GM23338 (cell line): ENCODE results near the gene CXCR1. TPM values are rescaled to one million over a fixed set of nuclear protein-coding genes. Genes with fewer than 3 reads are reported as not detected.

Experiments
- ATAC-seq: fragments of 200-7000 bp; cut with Tn5 transposase; 3 replicates; pipeline ENCODE4 v1.9.1; 2020
- DNase-seq: peaks from one replicate; pipeline ENCODE4 v3.0.0-alpha.2; 2015; ENCODE audit warnings: low spot score
- H2AFZ ChIP-seq: fragments of 200-600 bp; sonication (generic); 2 replicates; pipeline ENCODE4 v1.8.0; 2016; ENCODE audit warnings: antibody characterized with exemption, mild to moderate bottlenecking, moderate library complexity
- H3F3A ChIP-seq: fragments of 200-600 bp; sonication (generic); replicated peaks from 2 replicates; pipeline ENCODE4 v1.8.0; 2017; ENCODE audit warnings: antibody characterized with exemption, mixed run types, low read depth
- H3K27ac ChIP-seq: fragments of 200-600 bp; sonication (generic); 2 replicates; pipeline ENCODE4 v1.6.1; 2016; ENCODE audit warnings: low read depth
- H3K27me3 ChIP-seq: fragments of 200-600 bp; sonication (generic); 2 replicates; pipeline ENCODE4 v1.8.0; 2016; ENCODE audit warnings: mild to moderate bottlenecking, mixed run types, moderate library complexity; ENCODE audit not compliant: insufficient read depth
- H3K36me3 ChIP-seq: fragments of 200-600 bp; sonication (generic); 2 replicates; pipeline ENCODE4 v1.8.0; 2016; ENCODE audit warnings: mild to moderate bottlenecking; ENCODE audit not compliant: insufficient read depth
- H3K4me1 ChIP-seq: fragments of 200-600 bp; sonication (generic); 2 replicates; pipeline ENCODE4 v1.8.0; 2016; ENCODE audit warnings: mild to moderate bottlenecking, moderate library complexity; ENCODE audit not compliant: insufficient read depth
- H3K4me2 ChIP-seq: fragments of 200-600 bp; sonication (generic); 2 replicates; pipeline ENCODE4 v1.7.1; 2017; ENCODE audit warnings: mixed run types
- H3K4me3 ChIP-seq: fragments of 200-600 bp; sonication (generic); 2 replicates; pipeline ENCODE4 v1.6.1; 2016; ENCODE audit warnings: mixed run types
- H3K79me2 ChIP-seq: fragments of 200-600 bp; sonication (generic); replicated peaks from 2 replicates; pipeline ENCODE4 v1.8.0; 2017; ENCODE audit warnings: mild to moderate bottlenecking; ENCODE audit not compliant: insufficient read depth
- H3K9me2 ChIP-seq: fragments of 200-600 bp; sonication (generic); 2 replicates; pipeline ENCODE4 v1.8.0; 2017; ENCODE audit not compliant: insufficient read depth
- H4K20me1 ChIP-seq: fragments of 200-600 bp; sonication (generic); replicated peaks from 2 replicates; pipeline ENCODE4 v1.8.0; 2017; ENCODE audit warnings: mild to moderate bottlenecking; ENCODE audit not compliant: insufficient read depth
- H3K27ac Mint-ChIP-seq: 2 replicates; pipeline ENCODE4 v1.8.0; 2020; ENCODE audit warnings: inconsistent platforms, mild to moderate bottlenecking, moderate library complexity, mixed read lengths
- H3K27me3 Mint-ChIP-seq: 3 replicates; pipeline ENCODE4 v1.8.0; 2022; ENCODE audit warnings: low read depth, mild to moderate bottlenecking, moderate library complexity, mixed read lengths, inconsistent platforms; ENCODE audit not compliant: insufficient read depth, poor library complexity
- H3K36me3 Mint-ChIP-seq: 3 replicates; pipeline ENCODE4 v1.8.0; 2021; ENCODE audit warnings: low read depth, mild to moderate bottlenecking, inconsistent platforms, moderate library complexity, mixed read lengths
- H3K4me1 Mint-ChIP-seq: 3 replicates; pipeline ENCODE4 v1.8.0; 2020; ENCODE audit warnings: mild to moderate bottlenecking, inconsistent platforms, mixed read lengths
- H3K4me3 Mint-ChIP-seq: 3 replicates; pipeline ENCODE4 v1.8.0; 2021; ENCODE audit warnings: moderate library complexity, mild to moderate bottlenecking, inconsistent platforms, mixed read lengths
- H3K9me3 Mint-ChIP-seq: 3 replicates; pipeline ENCODE4 v1.8.0; 2020; ENCODE audit warnings: moderate library complexity, mild to moderate bottlenecking, inconsistent platforms, mixed read lengths
- CTCF ChIP-seq, 2 experiments: fragments of 200-600 bp in 1 of 2; sonication (generic) in 1 of 2; conservative IDR thresholded peaks; 2 replicates each; pipeline versions ENCODE4 v1.5.1 to v1.6.1; 2016 to 2017; ENCODE audit warnings: antibody characterized with exemption in 2 of 2, low read depth in 2 of 2, mild to moderate bottlenecking in 2 of 2, moderate library complexity in 1 of 2
- EZH2 ChIP-seq: fragments of 200-600 bp; sonication (generic); IDR thresholded peaks from one replicate; pipeline ENCODE4 v1.8.0; 2017; ENCODE audit warnings: antibody characterized with exemption, mild to moderate bottlenecking, low read depth; ENCODE audit not compliant: unreplicated experiment
- POLR2AphosphoS5 ChIP-seq: IDR thresholded peaks from 2 replicates; pipeline ENCODE4 v1.6.1; 2016; ENCODE audit warnings: antibody characterized with exemption, low read depth
- ZNF114 ChIP-seq: fragments of 250-450 bp; sonication (Bioruptor Pico); IDR thresholded peaks from 2 replicates; pipeline ENCODE4 v1.5.0; 2020; ENCODE audit warnings: mild to moderate bottlenecking, moderate library complexity
- ZNF462 ChIP-seq: fragments of 250-450 bp; sonication (Bioruptor Pico); IDR thresholded peaks from 2 replicates; pipeline ENCODE4 v1.5.0; 2020; ENCODE audit warnings: mild to moderate bottlenecking, moderate library complexity
- polyA plus RNA-seq: library from polyadenylated mRNA; unstranded; fragments of >200 nt; fragmentation: Nextera tagmentation; extraction: Ambion mirVana; gene quantifications from 2 replicates; pipeline ENCODE4 v1.2.1, GENCODE V29; 2016
- total RNA-seq: library from RNA; depleted of rRNA; stranded (reverse); fragments of >200 nt; shearing (Covaris generic); gene quantifications from 2 replicates; pipeline ENCODE4 v1.2.3, GENCODE V29; 2014

Gene CXCR1
- total and polyA plus RNA-seq, 2 experiments from 2014 or later = not detected

GRCh38 chr2:218130377-218130776 is 36.4 kb downstream of the CXCR1 start (continued):
- TF ChIP-seq ZNF462 (CRISPR knock-in tag) = no peak

- H4K20me1 ChIP-seq = no peaks in the 10 kb centered on the region
- H2AFZ ChIP-seq = no peak overlapping the region
- DNase-seq (no peak), ATAC-seq (no peak)
- H3F3A ChIP-seq = no peaks in the 10 kb centered on the region; the same call in 1 of the 2 replicates
- H3K27me3 ChIP-seq = no peaks in the 10 kb centered on the region
- H3K4me3 ChIP-seq = no peak overlapping the region
- no peaks in the 10 kb centered on the region for H3K79me2 ChIP-seq
- Mint-ChIP-seq H3K4me3 (no peak overlapping the region), H3K27me3 (peaks cover 8% of the 10 kb centered on the region), H3K36me3 (no peaks in the 10 kb centered on the region), H3K27ac (no peak overlapping the region), H3K4me1 (peaks cover 14% of the 10 kb centered on the region), H3K9me3 (no peaks in the 10 kb centered on the region)
- H3K4me2 ChIP-seq = no peak overlapping the region
- H3K36me3 ChIP-seq = no peaks in the 10 kb centered on the region
- H3K4me1 ChIP-seq = peaks cover 15% of the 10 kb centered on the region; the same call in 1 of the 2 replicates
- H3K9me2 ChIP-seq = peaks cover 8% of the 10 kb centered on the region
- H3K27ac ChIP-seq = no peak overlapping the region
- TF ChIP-seq POLR2AphosphoS5 (no peak), ZNF462 (CRISPR knock-in tag) (no peak), EZH2 (no peak), CTCF (conservative IDR thresholded peaks at IDR 0.05; ENCODE audit: low read depth in 2 of 2) (no peak), ZNF114 (CRISPR knock-in tag) (no peak)
Measured at GRCh38 chr2:218129458-218130135, 37.2 kb downstream of the CXCR1 start.
